Right lung (tissue), 5 donors: ENCODE measurements around the gene ZC3H12C. TPM values are rescaled to one million over a fixed set of nuclear protein-coding genes. Genes with fewer than 3 reads are reported as not detected.
"Not testable (repeated sequence)": the region's sequence is repeated elsewhere in the genome, so short reads cannot be mapped to it uniquely, and the experiment has no call there.

Source experiments
- DNase-seq, 2 donors: peaks; one replicate each; pipeline ENCODE4 v3.0.0-alpha.2; 2013
- polyA plus RNA-seq, 5 donors: library from polyadenylated mRNA; unstranded; fragments of 120-200 nt; gene quantifications; one replicate each; pipeline versions ENCODE4 v1.2.1 to v1.2.3, GENCODE V29; 2013; ENCODE audit warnings: inconsistent platforms in 1 of 5, low replicate concordance in 1 of 5; ENCODE audit not compliant: insufficient read length in 5 of 5, insufficient read depth in 1 of 5

ZC3H12C gene
- polyA plus RNA-seq, 5 donors, result 4.9 to 10.6 (median 10.0) TPM

- DNase-seq, result no peak
Measured at GRCh38 chr11:110176366-110177085, 83.3 kb downstream of the ZC3H12C start.

GRCh38 chr11:110177086-110177456 is 83.9 kb downstream of the ZC3H12C start:
- no peak for DNase-seq

- no peak for DNase-seq
Measured at GRCh38 chr11:110179064-110179463, 85.9 kb downstream of the ZC3H12C start.

GRCh38 chr11:110182886-110183285 is 89.7 kb downstream of the ZC3H12C start:
- DNase-seq, result no peak

GRCh38 chr11:110184456-110184855 is 91.3 kb downstream of the ZC3H12C start:
- DNase-seq, result no peak

GRCh38 chr11:110185121-110185591 is 92.0 kb downstream of the ZC3H12C start:
- no peak for DNase-seq

GRCh38 chr11:110185599-110185998 is 92.4 kb downstream of the ZC3H12C start:
- DNase-seq, result no peak

- DNase-seq, result no peak
Measured at GRCh38 chr11:110186456-110186855, 93.3 kb downstream of the ZC3H12C start.

GRCh38 chr11:110186867-110187266 is 93.7 kb downstream of the ZC3H12C start:
- no peak for DNase-seq

- no peak for DNase-seq
Measured at GRCh38 chr11:110187731-110188130, 94.5 kb downstream of the ZC3H12C start.

- no peak for DNase-seq
Measured at GRCh38 chr11:110190885-110191284, 97.7 kb downstream of the ZC3H12C start.

GRCh38 chr11:110192604-110193282 is 99.6 kb downstream of the ZC3H12C start:
- DNase-seq, result not testable (repeated sequence)

- DNase-seq, result not testable (repeated sequence)
Measured at GRCh38 chr11:110194211-110194766, 101.1 kb downstream of the ZC3H12C start.

- DNase-seq, result no peak
Measured at GRCh38 chr11:110196241-110196754, 103.1 kb downstream of the ZC3H12C start.

- DNase-seq, result no peak
Measured at GRCh38 chr11:110196884-110197420, 103.8 kb downstream of the ZC3H12C start.

GRCh38 chr11:110198031-110198729 is 105.0 kb downstream of the ZC3H12C start:
- no peak for DNase-seq

- no peak for DNase-seq
Measured at GRCh38 chr11:110199184-110199981, 106.2 kb downstream of the ZC3H12C start.

GRCh38 chr11:110200241-110200640 is 107.0 kb downstream of the ZC3H12C start:
- DNase-seq, result no peak

GRCh38 chr11:110200836-110201235 is 107.6 kb downstream of the ZC3H12C start:
- DNase-seq, result no peak

GRCh38 chr11:110207123-110207522 is 113.9 kb downstream of the ZC3H12C start:
- no peak for DNase-seq
